A549 (cell line): ENCODE results near the gene CHD6. TPM values are rescaled to one million over a fixed set of nuclear protein-coding genes. Genes with fewer than 3 reads are reported as not detected.
A peak's percentile ranks its signal among the peaks of the same experiment; 100 is the strongest.

Experiments used
- ATAC-seq, 2 experiments: fragments of 200-7000 bp in 1 of 2; fragments of >200 bp in 1 of 2; cut with Nextera tagmentation in 1 of 2; cut with Tn5 transposase in 1 of 2; 3 replicates each; pipeline versions ENCODE4 v1.8.0 to v1.9.1; 2018 to 2020; ENCODE audit warnings: mild to moderate bottlenecking in 1 of 2, moderate library complexity in 1 of 2
- CTCF ChIA-PET: fragments of 300-600 bp; sonication (Branson Sonifier 250); formaldehyde crosslinking; extraction: SDS; loops from one replicate; lab custom pipeline; 2021; ENCODE audit warnings: antibody characterized with exemption, inconsistent platforms; lab: Yijun Ruan, JAX
- POLR2A ChIA-PET: fragments of 350-600 bp; formaldehyde crosslinking; extraction: SDS; loops from one replicate; lab custom pipeline; 2021; ENCODE audit warnings: antibody characterized with exemption, inconsistent platforms; lab: Yijun Ruan, JAX
- DNase-seq, 2 experiments: peaks; one replicate each; pipeline versions ENCODE4 v3.0.0 to v3.0.0-alpha.2; 2011 to 2016; ENCODE audit warnings: low read depth in 1 of 2, low spot score in 1 of 2
- FAIRE-seq: peaks from 2 replicates; lab custom pipeline; 2011; peaks lifted over from hg19 to GRCh38; lab: Jason Lieb, UNC
- H3K27ac ChIP-seq, 2 experiments: fragments of >200 bp; sonication (Bioruptor Twin); formaldehyde crosslinking; 3 replicates each; pipeline ENCODE4 v1.5.1; 2016 to 2017
- H3K4me1 ChIP-seq: fragments of >200 bp; sonication (Bioruptor Twin); formaldehyde crosslinking; 3 replicates; pipeline ENCODE4 v1.6.1; 2016
- H3K4me2 ChIP-seq: fragments of >200 bp; sonication (Bioruptor Twin); formaldehyde crosslinking; 3 replicates; pipeline ENCODE4 v1.6.1; 2016
- H3K4me3 ChIP-seq: fragments of >200 bp; sonication (Bioruptor Twin); formaldehyde crosslinking; 3 replicates; pipeline ENCODE4 v1.5.1; 2016
- H3K9me3 ChIP-seq: fragments of >200 bp; sonication (Bioruptor Twin); formaldehyde crosslinking; 3 replicates; pipeline ENCODE4 v1.6.1; 2016
- BHLHE40 ChIP-seq: IDR thresholded peaks from 2 replicates; pipeline ENCODE4 v1.6.1; 2012; ENCODE audit warnings: low read depth, low read length, inconsistent platforms
- CBX8 ChIP-seq: fragments of 200-600 bp; sonication (generic); IDR thresholded peaks from 2 replicates; pipeline ENCODE4 v1.6.1; 2016
- CEBPB ChIP-seq, 2 experiments: fragments of >200 bp in 1 of 2; sonication (Bioruptor Twin) in 1 of 2; formaldehyde crosslinking in 1 of 2; IDR thresholded peaks; 2 replicates each; pipeline ENCODE4 v1.6.1; 2012 to 2016
- CHD2 ChIP-seq: fragments of 150-350 bp; IDR thresholded peaks from 2 replicates; pipeline ENCODE4 v1.6.1; 2014; ENCODE audit warnings: low read length; ENCODE audit not compliant: partially characterized antibody
- EHMT2 ChIP-seq: fragments of 200-600 bp; sonication (generic); IDR thresholded peaks from 2 replicates; pipeline ENCODE4 v1.6.1; 2016; ENCODE audit warnings: antibody characterized with exemption, low read depth, mild to moderate bottlenecking, moderate library complexity
- FOSB ChIP-seq: fragments of 250-450 bp; sonication (Bioruptor Pico); IDR thresholded peaks from 2 replicates; pipeline ENCODE4 v1.5.0; 2020; ENCODE audit warnings: mild to moderate bottlenecking, moderate library complexity
- FOSL2 ChIP-seq, 2 experiments: fragments of 450-650 bp in 1 of 2; fragments of >200 bp in 1 of 2; sonication (Bioruptor Twin) in 1 of 2; formaldehyde crosslinking; IDR thresholded peaks; 2 replicates each; pipeline versions ENCODE4 v1.5.0 to v1.6.1; 2016 to 2020; ENCODE audit warnings: mild to moderate bottlenecking in 1 of 2, moderate library complexity in 1 of 2
- FOXS1 ChIP-seq: fragments of 250-450 bp; sonication (Bioruptor Pico); IDR thresholded peaks from 2 replicates; pipeline ENCODE4 v1.5.0; 2020; ENCODE audit warnings: mild to moderate bottlenecking, moderate library complexity
- HDAC2 ChIP-seq: fragments of 200-600 bp; sonication (generic); IDR thresholded peaks from 2 replicates; pipeline ENCODE4 v1.6.1; 2016
- HOXA7 ChIP-seq: fragments of 250-450 bp; sonication (Bioruptor Pico); IDR thresholded peaks from 2 replicates; pipeline ENCODE4 v1.5.0; 2020; ENCODE audit warnings: mild to moderate bottlenecking, moderate library complexity
- HOXB13 ChIP-seq: fragments of 250-450 bp; sonication (Bioruptor Pico); IDR thresholded peaks from 2 replicates; pipeline ENCODE4 v1.5.0; 2020; ENCODE audit warnings: low read depth, mild to moderate bottlenecking, moderate library complexity
- KDM1A ChIP-seq: fragments of 200-600 bp; sonication (generic); IDR thresholded peaks from 2 replicates; pipeline ENCODE4 v1.6.1; 2016; ENCODE audit warnings: low read depth, mild to moderate bottlenecking
- KDM5A ChIP-seq: fragments of 200-600 bp; sonication (generic); IDR thresholded peaks from 2 replicates; pipeline ENCODE4 v1.6.1; 2016; ENCODE audit warnings: antibody characterized with exemption, mild to moderate bottlenecking
- MAFK ChIP-seq: fragments of 450-650 bp; IDR thresholded peaks from 2 replicates; pipeline ENCODE4 v1.6.1; 2014; ENCODE audit not compliant: partially characterized antibody
- MAZ ChIP-seq: fragments of 150-350 bp; IDR thresholded peaks from 2 replicates; pipeline ENCODE4 v1.6.1; 2014; ENCODE audit warnings: antibody characterized with exemption, low read depth, low read length, borderline replicate concordance
- NFE2L2 ChIP-seq: fragments of 150-350 bp; conservative IDR thresholded peaks from 2 replicates; pipeline ENCODE4 v1.6.1; 2014; ENCODE audit warnings: low read length
- NR3C1 ChIP-seq: fragments of >200 bp; sonication (Bioruptor Twin); formaldehyde crosslinking; IDR thresholded peaks from 3 replicates; pipeline ENCODE4 v1.6.1; 2017
- PHF8 ChIP-seq: fragments of 200-600 bp; sonication (generic); IDR thresholded peaks from 2 replicates; pipeline ENCODE4 v1.6.1; 2016; ENCODE audit warnings: low read depth, mild to moderate bottlenecking, antibody characterized with exemption, moderate library complexity, borderline replicate concordance
- RARB ChIP-seq: fragments of 250-450 bp; sonication (Bioruptor Pico); IDR thresholded peaks from 2 replicates; pipeline ENCODE4 v1.8.0; 2021; ENCODE audit warnings: mild to moderate bottlenecking, moderate library complexity
- WGBS: methylation state at CpG from one replicate; pipeline ENCODE4 v1.1.6; 2017; ENCODE audit errors: missing lambda C conversion rate; 5-methylcytosine and 5-hydroxymethylcytosine counted together
- polyA plus RNA-seq, 4 experiments: library from polyadenylated mRNA; depleted of rRNA in 3 of 4; stranded (reverse); fragments of >200 nt; fragmentation: RNase III in 1 of 4; extraction: RNeasy Plus Mini Kit Qiagen cat#74134 plus additional on column Dnase treatment in 1 of 4; gene quantifications; 2 replicates in 3 of 4; 3 replicates in 1 of 4; pipeline ENCODE4 v1.2.3, GENCODE V29; 2011 to 2017
- TF ChIP-seq, protein P1 (sequence below): IDR thresholded peaks from 2 replicates; pipeline ENCODE4 v1.6.1; 2012
- TF ChIP-seq, protein P2 (sequence below): fragments of 250-450 bp; sonication (Bioruptor Pico); IDR thresholded peaks from 2 replicates; pipeline ENCODE4 v1.5.0; 2021; ENCODE audit warnings: mild to moderate bottlenecking, moderate library complexity, borderline replicate concordance
- TF ChIP-seq, protein P3 (sequence below): IDR thresholded peaks from 2 replicates; pipeline ENCODE4 v1.6.1; 2012
- TF ChIP-seq, protein P4 (sequence below): fragments of 450-650 bp; IDR thresholded peaks from 2 replicates; pipeline ENCODE4 v1.6.1; 2014; ENCODE audit warnings: antibody characterized with exemption

The CHD6 gene
- polyA plus RNA-seq, 2 of the 4 experiments (the other 2 are of a cell fraction) = 8.2 to 22.6 TPM

DNA sequence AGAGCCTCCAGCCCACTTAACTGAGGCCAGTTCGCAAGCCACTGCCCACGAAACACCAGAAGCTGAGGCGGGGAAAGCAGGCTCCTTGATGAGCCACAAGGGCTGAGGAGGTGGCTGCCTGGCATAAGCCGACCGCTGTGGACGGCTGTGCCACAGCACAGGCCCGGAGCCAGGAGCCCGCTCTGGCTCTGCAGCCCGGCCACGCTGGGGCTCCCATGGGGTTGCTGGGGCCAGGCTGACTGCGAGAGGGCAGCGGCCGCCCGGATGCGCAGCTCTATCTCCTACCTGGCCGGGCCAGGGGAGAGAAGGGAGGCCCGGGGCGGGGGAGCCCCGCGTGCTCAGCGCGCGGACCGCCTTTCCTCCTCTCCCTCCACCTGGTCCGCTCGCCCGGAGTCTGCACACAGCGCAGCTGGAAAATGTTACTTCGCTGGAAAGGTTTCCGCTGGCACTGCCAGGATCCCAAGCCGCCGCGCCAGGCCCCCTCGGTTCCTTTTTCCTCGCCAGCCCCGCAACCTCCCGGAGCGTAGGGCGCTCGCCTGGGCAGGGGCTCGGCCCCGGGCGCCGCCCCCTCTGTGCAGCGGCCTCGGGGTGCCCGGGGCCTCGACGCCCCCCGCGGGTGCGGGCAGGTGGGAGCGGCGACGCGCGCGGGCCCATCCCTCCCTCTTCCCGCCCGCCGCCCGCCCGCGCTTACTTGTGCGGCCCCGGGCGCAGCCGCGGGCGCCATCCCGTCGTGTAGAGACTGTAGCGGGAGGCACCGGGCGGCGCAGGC is 252.2 kb downstream of the CHD6 start:
- CTCF ChIA-PET = no interaction called here
- TF ChIP-seq, protein P1, sequence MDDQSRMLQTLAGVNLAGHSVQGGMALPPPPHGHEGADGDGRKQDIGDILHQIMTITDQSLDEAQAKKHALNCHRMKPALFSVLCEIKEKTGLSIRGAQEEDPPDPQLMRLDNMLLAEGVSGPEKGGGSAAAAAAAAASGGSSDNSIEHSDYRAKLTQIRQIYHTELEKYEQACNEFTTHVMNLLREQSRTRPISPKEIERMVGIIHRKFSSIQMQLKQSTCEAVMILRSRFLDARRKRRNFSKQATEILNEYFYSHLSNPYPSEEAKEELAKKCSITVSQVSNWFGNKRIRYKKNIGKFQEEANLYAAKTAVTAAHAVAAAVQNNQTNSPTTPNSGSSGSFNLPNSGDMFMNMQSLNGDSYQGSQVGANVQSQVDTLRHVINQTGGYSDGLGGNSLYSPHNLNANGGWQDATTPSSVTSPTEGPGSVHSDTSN = no peak
- peak in 1 of 2 experiments; percentile 8; a peak in 3 of 6 replicates for ATAC-seq
- Histone ChIP-seq H3K4me1 (peaks cover 4% of the 10 kb centered on the region; the same call in 1 of the 3 replicates), H3K27ac (peak overlapping the region in 1 of 2 experiments; percentile 81; a peak in 3 of 6 replicates), H3K4me3 (peak overlapping the region; percentile 48), H3K9me3 (no peaks in the 10 kb centered on the region), H3K4me2 (peak overlapping the region; percentile 88)
- DNase-seq = no peak
- no peak for FAIRE-seq
- POLR2A ChIA-PET = no interaction called here
- 70% methylated on average over 27 of the region's 76 CpGs for whole genome bisulfite sequencing

DNA sequence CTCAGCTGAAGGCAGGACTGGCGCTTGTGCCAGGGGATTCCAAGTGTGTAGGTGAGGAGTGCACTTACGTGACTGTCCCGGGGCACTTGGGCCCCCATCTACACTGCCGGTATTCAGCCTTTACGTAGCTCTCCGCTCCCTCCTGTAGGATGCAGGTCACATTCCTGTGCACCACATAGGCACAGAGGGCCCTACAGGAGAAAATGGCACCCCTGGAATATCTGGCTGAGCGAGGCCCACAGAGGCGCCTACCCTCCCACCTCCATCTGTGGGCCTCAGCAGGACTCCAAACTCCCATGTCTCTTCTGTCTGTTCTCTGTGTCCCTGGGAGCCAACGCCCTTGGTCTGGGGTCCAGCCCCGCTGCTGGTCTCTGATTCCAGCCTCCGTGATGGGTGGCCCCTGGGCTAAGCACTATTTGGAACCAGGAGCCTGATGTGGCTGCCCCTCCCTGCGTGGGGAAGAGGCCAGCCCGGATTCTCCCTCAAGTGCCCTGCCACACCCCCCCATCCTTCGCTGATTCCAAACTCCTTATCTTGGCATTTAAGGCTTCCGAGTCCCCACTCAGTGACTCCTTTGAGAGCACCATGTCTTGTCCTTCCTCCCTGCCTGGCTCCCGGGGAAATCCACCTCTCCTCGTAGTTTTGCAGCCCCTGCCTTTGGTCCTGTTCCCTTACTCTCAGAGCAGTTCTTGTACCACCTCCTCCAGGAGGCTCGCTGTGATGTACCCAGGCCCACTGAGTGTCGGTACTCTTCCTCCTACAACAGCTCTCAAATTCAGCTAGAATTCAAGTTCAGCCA is 253.0 kb downstream of the CHD6 start:
- H3K4me3 ChIP-seq = no peak overlapping the region
- ATAC-seq = no peak; a peak in 1 of 6 replicates
- 76% methylated on average over 18 of the region's 19 CpGs for WGBS
- CTCF ChIA-PET = interaction anchor here (1.0 to 1.5 kb wide), 3 partner anchors 15 to 26 kb away, joined by 3 to 4 read pairs (median 4); partner anchors contain the start of gene LPIN3
- POLR2A ChIA-PET = no interaction called here
- peaks cover 4% of the 10 kb centered on the region; the same call in 1 of the 3 replicates for H3K4me1 ChIP-seq
- H3K9me3 ChIP-seq = no peaks in the 10 kb centered on the region
- DNase-seq = no peak
- TF ChIP-seq MAZ (no peak), RARB (CRISPR knock-in tag) (no peak), CEBPB (IDR thresholded peaks at IDR 0.05) (no peak), HDAC2 (no peak), BHLHE40 (no peak), FOSB (CRISPR knock-in tag) (no peak), EHMT2 (no peak), MAFK (no peak), NR3C1 (no peak), HOXA7 (CRISPR knock-in tag) (no peak)
- TF ChIP-seq, protein P2, sequence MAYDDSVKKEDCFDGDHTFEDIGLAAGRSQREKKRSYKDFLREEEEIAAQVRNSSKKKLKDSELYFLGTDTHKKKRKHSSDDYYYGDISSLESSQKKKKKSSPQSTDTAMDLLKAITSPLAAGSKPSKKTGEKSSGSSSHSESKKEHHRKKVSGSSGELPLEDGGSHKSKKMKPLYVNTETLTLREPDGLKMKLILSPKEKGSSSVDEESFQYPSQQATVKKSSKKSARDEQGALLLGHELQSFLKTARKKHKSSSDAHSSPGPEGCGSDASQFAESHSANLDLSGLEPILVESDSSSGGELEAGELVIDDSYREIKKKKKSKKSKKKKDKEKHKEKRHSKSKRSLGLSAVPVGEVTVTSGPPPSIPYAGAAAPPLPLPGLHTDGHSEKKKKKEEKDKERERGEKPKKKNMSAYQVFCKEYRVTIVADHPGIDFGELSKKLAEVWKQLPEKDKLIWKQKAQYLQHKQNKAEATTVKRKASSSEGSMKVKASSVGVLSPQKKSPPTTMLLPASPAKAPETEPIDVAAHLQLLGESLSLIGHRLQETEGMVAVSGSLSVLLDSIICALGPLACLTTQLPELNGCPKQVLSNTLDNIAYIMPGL = no peak
- TF ChIP-seq, all 56 proteins: peak for 0
- H3K4me2 ChIP-seq = no peak overlapping the region
- no peak for FAIRE-seq
- no peak overlapping the region for H3K27ac ChIP-seq

DNA sequence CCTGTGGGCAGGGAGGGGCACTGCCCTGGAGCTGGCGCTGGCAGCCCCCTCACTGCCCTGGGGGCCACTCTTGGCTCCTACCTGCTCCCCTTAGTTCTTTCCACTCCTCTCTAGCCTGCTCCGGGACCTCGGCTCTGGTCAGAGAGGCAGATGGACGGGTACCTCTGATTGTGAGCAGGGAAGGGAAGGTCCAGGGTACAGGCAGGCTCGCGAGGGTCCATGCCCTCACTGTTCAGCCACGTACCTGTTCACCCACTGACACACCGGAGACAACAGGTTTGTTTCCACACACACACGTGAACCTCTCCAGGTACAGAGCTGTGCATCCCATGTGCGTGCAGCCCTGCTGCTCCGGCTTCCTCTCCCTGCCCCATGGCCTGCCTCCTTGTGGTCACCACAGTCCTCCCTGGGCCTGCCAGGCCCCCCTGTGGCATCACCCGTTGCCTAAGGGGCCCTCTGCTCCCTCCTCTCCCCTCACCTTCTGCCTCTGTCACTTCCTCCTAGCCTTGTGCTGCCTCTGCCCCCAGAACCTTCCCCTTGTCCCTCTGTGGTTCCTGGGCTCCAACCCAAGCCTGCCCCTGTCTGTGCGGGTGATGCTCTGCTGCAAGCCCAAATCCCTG is 253.8 kb downstream of the CHD6 start:
- ChIA-PET CTCF (interaction anchor here (1.0 to 1.5 kb wide), 4 partner anchors 14 to 25 kb away, joined by 3 to 7 read pairs (median 4); partner anchors contain the start of gene LPIN3), POLR2A (no interaction called here)
- Histone ChIP-seq H3K4me1 (peaks cover 4% of the 10 kb centered on the region; the same call in 1 of the 3 replicates), H3K9me3 (no peaks in the 10 kb centered on the region), H3K27ac (no peak overlapping the region), H3K4me3 (no peak overlapping the region), H3K4me2 (no peak overlapping the region)
- ATAC-seq (peak; percentile 20 to 51; a peak in 3 of 6 replicates), FAIRE-seq (no peak), DNase-seq (no peak)
- 68% methylated on average over 13 of the region's 13 CpGs for WGBS
- TF ChIP-seq RARB (CRISPR knock-in tag) (no peak), MAZ (no peak), HOXB13 (CRISPR knock-in tag) (no peak), NR3C1 (no peak), FOXS1 (CRISPR knock-in tag) (no peak), NFE2L2 (no peak), PHF8 (no peak), KDM5A (no peak), CHD2 (no peak), KDM1A (no peak), FOSL2 (IDR thresholded peaks at IDR 0.05) (no peak), FOSL2 (CRISPR knock-in tag; IDR thresholded peaks at IDR 0.05) (no peak), CBX8 (no peak)
- TF ChIP-seq, protein P3, sequence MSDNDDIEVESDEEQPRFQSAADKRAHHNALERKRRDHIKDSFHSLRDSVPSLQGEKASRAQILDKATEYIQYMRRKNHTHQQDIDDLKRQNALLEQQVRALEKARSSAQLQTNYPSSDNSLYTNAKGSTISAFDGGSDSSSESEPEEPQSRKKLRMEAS = no peak
- TF ChIP-seq, protein P4, sequence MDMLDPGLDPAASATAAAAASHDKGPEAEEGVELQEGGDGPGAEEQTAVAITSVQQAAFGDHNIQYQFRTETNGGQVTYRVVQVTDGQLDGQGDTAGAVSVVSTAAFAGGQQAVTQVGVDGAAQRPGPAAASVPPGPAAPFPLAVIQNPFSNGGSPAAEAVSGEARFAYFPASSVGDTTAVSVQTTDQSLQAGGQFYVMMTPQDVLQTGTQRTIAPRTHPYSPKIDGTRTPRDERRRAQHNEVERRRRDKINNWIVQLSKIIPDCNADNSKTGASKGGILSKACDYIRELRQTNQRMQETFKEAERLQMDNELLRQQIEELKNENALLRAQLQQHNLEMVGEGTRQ = no peak
